HCT116 (cell line): ENCODE results near the gene MSTN.
"Not testable (repeated sequence)": the region's sequence is repeated elsewhere in the genome, so short reads cannot be mapped to it uniquely, and the experiment has no call there.

ENCODE experiments used
- ATF3 ChIP-seq: IDR thresholded peaks from 2 replicates; pipeline ENCODE4 v1.6.1; 2012
- POLR2A ChIP-seq: IDR thresholded peaks from 2 replicates; pipeline ENCODE4 v1.7.0; 2011; ENCODE audit warnings: borderline replicate concordance; ENCODE audit not compliant: insufficient read depth, insufficient read length; ENCODE audit errors: extremely low read depth
- ZFX ChIP-seq: fragments of 450-650 bp; IDR thresholded peaks from 2 replicates; pipeline ENCODE4 v1.6.1; 2017
- TF ChIP-seq, protein P1 (sequence below), 3 experiments: fragments of 200-600 bp in 1 of 3; sonication (generic) in 1 of 3; IDR thresholded peaks in 2 of 3; conservative IDR thresholded peaks in 1 of 3; 2 replicates each; pipeline ENCODE4 v1.5.1; 2012 to 2017; ENCODE audit warnings: low read depth in 2 of 3, low read length in 2 of 3, antibody characterized with exemption in 1 of 3, borderline replicate concordance in 1 of 3, control low read depth in 1 of 3, mild to moderate bottlenecking in 1 of 3, mixed read lengths in 1 of 3, mixed run types in 1 of 3, moderate library complexity in 1 of 3; ENCODE audit not compliant: insufficient read depth in 1 of 3

- TF ChIP-seq POLR2A, ATF3, ZFX: not testable (repeated sequence)
- TF ChIP-seq, protein P1, sequence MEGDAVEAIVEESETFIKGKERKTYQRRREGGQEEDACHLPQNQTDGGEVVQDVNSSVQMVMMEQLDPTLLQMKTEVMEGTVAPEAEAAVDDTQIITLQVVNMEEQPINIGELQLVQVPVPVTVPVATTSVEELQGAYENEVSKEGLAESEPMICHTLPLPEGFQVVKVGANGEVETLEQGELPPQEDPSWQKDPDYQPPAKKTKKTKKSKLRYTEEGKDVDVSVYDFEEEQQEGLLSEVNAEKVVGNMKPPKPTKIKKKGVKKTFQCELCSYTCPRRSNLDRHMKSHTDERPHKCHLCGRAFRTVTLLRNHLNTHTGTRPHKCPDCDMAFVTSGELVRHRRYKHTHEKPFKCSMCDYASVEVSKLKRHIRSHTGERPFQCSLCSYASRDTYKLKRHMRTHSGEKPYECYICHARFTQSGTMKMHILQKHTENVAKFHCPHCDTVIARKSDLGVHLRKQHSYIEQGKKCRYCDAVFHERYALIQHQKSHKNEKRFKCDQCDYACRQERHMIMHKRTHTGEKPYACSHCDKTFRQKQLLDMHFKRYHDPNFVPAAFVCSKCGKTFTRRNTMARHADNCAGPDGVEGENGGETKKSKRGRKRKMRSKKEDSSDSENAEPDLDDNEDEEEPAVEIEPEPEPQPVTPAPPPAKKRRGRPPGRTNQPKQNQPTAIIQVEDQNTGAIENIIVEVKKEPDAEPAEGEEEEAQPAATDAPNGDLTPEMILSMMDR (IDR thresholded peaks at IDR 0.05 in 2 of 3, conservative IDR thresholded peaks at IDR 0.05 in 1 of 3; ENCODE audit: borderline replicate concordance in 1 of 3, insufficient read depth in 1 of 3, low read depth in 2 of 3, low read length in 2 of 3) = not testable (repeated sequence)
These were observed 28.1 kb downstream of the MSTN start for GRCh38 chr2:190034417-190034816.
